HEK293T (cell line): ENCODE measurements around the gene CDH20.

ENCODE experiments used
- CTBP1 ChIP-seq: fragments of 450-650 bp; IDR thresholded peaks from 2 replicates; pipeline ENCODE4 v1.6.1; 2016; ENCODE audit warnings: borderline replicate concordance
- ELF4 ChIP-seq: fragments of 450-650 bp; IDR thresholded peaks from 2 replicates; pipeline ENCODE4 v1.6.1; 2017; ENCODE audit warnings: antibody characterized with exemption
- FOXM1 ChIP-seq: fragments of 450-650 bp; IDR thresholded peaks from 2 replicates; pipeline ENCODE4 v1.6.1; 2017; ENCODE audit warnings: mild to moderate bottlenecking, borderline replicate concordance
- HDGF ChIP-seq: fragments of 450-650 bp; IDR thresholded peaks from 2 replicates; pipeline ENCODE4 v1.6.1; 2017; ENCODE audit warnings: antibody characterized with exemption, borderline replicate concordance
- SP1 ChIP-seq: fragments of 450-650 bp; IDR thresholded peaks from 2 replicates; pipeline ENCODE4 v1.6.1; 2017
- SUZ12 ChIP-seq: fragments of 450-650 bp; IDR thresholded peaks from 2 replicates; pipeline ENCODE4 v1.6.1; 2016; ENCODE audit warnings: mild to moderate bottlenecking

DNA sequence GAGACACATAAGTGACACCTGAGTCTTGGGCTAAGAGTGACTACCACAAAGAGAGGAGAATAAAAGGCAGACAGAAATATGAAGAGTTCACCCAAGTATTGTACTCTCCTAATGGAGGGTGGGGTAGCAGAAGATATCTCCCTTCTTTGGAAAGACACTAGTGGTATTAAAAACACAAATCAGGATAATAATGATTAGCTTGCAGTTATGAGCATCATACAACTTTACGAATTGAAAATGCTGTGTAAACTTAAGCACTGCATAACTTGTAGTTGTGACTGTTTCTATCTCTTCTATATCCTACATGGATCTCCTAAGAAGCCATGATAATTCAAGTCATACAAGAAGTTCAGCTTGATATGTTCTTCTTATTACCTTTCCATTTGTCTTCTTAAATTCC lies 38.1 kb upstream of the CDH20 start:
- TF ChIP-seq SP1, result no peak
- no peak for TF ChIP-seq CTBP1
- TF ChIP-seq ELF4, result no peak
- TF ChIP-seq SUZ12, result no peak
- TF ChIP-seq FOXM1, result no peak
- no peak for TF ChIP-seq HDGF
